Measurements from ENCODE around the gene CAND2.

DNA sequence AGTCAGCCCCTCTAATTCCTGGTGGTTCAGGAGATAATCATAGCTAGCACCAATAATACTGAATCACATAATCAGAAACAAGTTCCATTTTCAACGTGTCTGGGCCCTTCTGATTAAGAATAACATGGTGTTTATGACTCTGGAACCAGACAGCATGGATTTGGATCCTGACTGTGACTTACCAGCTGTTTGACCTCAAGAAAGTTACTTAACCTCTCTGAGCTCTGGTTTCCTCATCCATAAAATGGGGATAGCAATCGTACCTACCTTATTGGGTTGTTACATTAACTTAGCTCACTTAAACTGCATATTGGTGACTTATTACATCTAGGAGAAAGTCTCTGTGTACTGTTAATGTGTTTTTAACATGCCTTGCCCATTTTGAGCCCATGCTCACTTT is 26.7 kb upstream of the CAND2 start:
- TF ChIP-seq, protein P1, sequence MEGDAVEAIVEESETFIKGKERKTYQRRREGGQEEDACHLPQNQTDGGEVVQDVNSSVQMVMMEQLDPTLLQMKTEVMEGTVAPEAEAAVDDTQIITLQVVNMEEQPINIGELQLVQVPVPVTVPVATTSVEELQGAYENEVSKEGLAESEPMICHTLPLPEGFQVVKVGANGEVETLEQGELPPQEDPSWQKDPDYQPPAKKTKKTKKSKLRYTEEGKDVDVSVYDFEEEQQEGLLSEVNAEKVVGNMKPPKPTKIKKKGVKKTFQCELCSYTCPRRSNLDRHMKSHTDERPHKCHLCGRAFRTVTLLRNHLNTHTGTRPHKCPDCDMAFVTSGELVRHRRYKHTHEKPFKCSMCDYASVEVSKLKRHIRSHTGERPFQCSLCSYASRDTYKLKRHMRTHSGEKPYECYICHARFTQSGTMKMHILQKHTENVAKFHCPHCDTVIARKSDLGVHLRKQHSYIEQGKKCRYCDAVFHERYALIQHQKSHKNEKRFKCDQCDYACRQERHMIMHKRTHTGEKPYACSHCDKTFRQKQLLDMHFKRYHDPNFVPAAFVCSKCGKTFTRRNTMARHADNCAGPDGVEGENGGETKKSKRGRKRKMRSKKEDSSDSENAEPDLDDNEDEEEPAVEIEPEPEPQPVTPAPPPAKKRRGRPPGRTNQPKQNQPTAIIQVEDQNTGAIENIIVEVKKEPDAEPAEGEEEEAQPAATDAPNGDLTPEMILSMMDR (conservative IDR thresholded peaks at IDR 0.05; ENCODE audit: low read depth, low read length), result no peak
- TF ChIP-seq EZH2 (IDR thresholded peaks at IDR 0.05; ENCODE audit: borderline replicate concordance, low read depth, low read length, poor library complexity, severe bottlenecking), result no peak
